Tibial nerve (tissue), 4 donors: Measurements from ENCODE around the gene SELP. TPM values are rescaled to one million over a fixed set of nuclear protein-coding genes. Genes with fewer than 3 reads are reported as not detected.

Experiments
- DNase-seq, 2 donors: peaks; one replicate each; pipeline ENCODE4 v3.0.0-alpha.2; 2019; ENCODE audit warnings: low spot score in 2 of 2
- H3K27ac ChIP-seq, 4 donors: fragments of 200-600 bp; sonication (generic) in 3 of 4; one replicate each; pipeline ENCODE4 v1.5.1; 2017 to 2019; ENCODE audit warnings: mild to moderate bottlenecking in 1 of 4
- H3K27me3 ChIP-seq, 2 donors: fragments of 200-600 bp; sonication (generic) in 1 of 2; one replicate each; pipeline versions ENCODE4 v1.5.1 to v1.6.0; 2017 to 2019
- H3K36me3 ChIP-seq, 3 donors: fragments of 200-600 bp; sonication (generic); one replicate each; pipeline ENCODE4 v1.5.1; 2018 to 2019
- H3K4me1 ChIP-seq, 4 donors: fragments of 200-600 bp; sonication (generic) in 3 of 4; one replicate each; pipeline ENCODE4 v1.5.1; 2017 to 2019
- H3K4me3 ChIP-seq, 4 donors: fragments of 200-600 bp; sonication (generic) in 3 of 4; one replicate each; pipeline ENCODE4 v1.5.1; 2017 to 2019; ENCODE audit warnings: mild to moderate bottlenecking in 1 of 4, moderate library complexity in 1 of 4
- H3K9me3 ChIP-seq, 4 donors: fragments of 200-600 bp; sonication (generic) in 3 of 4; one replicate each; pipeline ENCODE4 v1.5.1; 2017 to 2019
- CTCF ChIP-seq, 5 experiments: fragments of 200-600 bp in 3 of 5; fragments of 450-650 bp in 2 of 5; sonication (generic) in 3 of 5; IDR thresholded peaks; one replicate each; pipeline ENCODE4 v1.5.1; 2016 to 2019; ENCODE audit warnings: antibody characterized with exemption in 5 of 5, mild to moderate bottlenecking in 3 of 5, moderate library complexity in 2 of 5
- EP300 ChIP-seq, 2 donors: sonication (generic); formaldehyde crosslinking; IDR thresholded peaks; one replicate each; pipeline ENCODE4 v1.6.1; 2017; ENCODE audit warnings: antibody characterized with exemption in 2 of 2, mild to moderate bottlenecking in 1 of 2
- POLR2A ChIP-seq, 2 donors: fragments of 450-650 bp; IDR thresholded peaks; one replicate each; pipeline ENCODE4 v1.6.1; 2017; ENCODE audit warnings: antibody characterized with exemption in 2 of 2, mild to moderate bottlenecking in 2 of 2, moderate library complexity in 2 of 2
- WGBS, 2 donors: methylation state at CpG; one replicate each; pipeline ENCODE4 v1.1.5; 2018; 5-methylcytosine and 5-hydroxymethylcytosine counted together
- total RNA-seq, 4 donors: library from RNA; depleted of rRNA; stranded (reverse); fragments of >200 nt; gene quantifications; one replicate each; pipeline ENCODE4 v1.1.0, GENCODE V29; 2016

Gene SELP
- total RNA-seq, 4 donors from 2014 or later = 2.3 to 30.3 (median 14.8) TPM

GRCh38 chr1:169577981-169578738 is 51.8 kb downstream of the SELP start:
- Histone ChIP-seq H3K27ac (no peak overlapping the region), H3K4me3 (no peak overlapping the region), H3K9me3 (no peaks in the 10 kb centered on the region), H3K27me3 (no peaks in the 10 kb centered on the region), H3K36me3 (no peaks in the 10 kb centered on the region), H3K4me1 (no peaks in the 10 kb centered on the region)
- TF ChIP-seq CTCF (IDR thresholded peaks at IDR 0.05) (no peak), POLR2A (IDR thresholded peaks at IDR 0.05) (no peak), EP300 (IDR thresholded peaks at IDR 0.05) (no peak)
- 89 to 90% methylated on average over 5 of the region's 5 CpGs for WGBS, 2 donors
- no peak for DNase-seq

- WGBS, 2 donors = 41 to 58% methylated on average over 1 of the region's 1 CpG
- Histone ChIP-seq H3K27ac (no peak overlapping the region), H3K9me3 (no peaks in the 10 kb centered on the region), H3K27me3 (no peaks in the 10 kb centered on the region), H3K4me3 (no peak overlapping the region), H3K4me1 (no peaks in the 10 kb centered on the region), H3K36me3 (no peaks in the 10 kb centered on the region)
- DNase-seq = no peak
- TF ChIP-seq EP300 (IDR thresholded peaks at IDR 0.05) = no peak
Observed at GRCh38 chr1:169576935-169577331, 53.0 kb downstream of the SELP start.

- Histone ChIP-seq H3K4me3 (no peak overlapping the region), H3K9me3 (no peaks in the 10 kb centered on the region), H3K27ac (no peak overlapping the region), H3K36me3 (no peaks in the 10 kb centered on the region), H3K27me3 (no peaks in the 10 kb centered on the region), H3K4me1 (no peaks in the 10 kb centered on the region)
- DNase-seq = no peak
- 59 to 74% methylated on average over 5 of the region's 5 CpGs for WGBS, 2 donors
- TF ChIP-seq EP300 (IDR thresholded peaks at IDR 0.05) = no peak
- TF ChIP-seq POLR2A (IDR thresholded peaks at IDR 0.05) = no peak
- no peak for TF ChIP-seq CTCF (IDR thresholded peaks at IDR 0.05)
Observed at GRCh38 chr1:169576241-169576934, 53.5 kb downstream of the SELP start.

GRCh38 chr1:169574336-169574735 is 55.6 kb downstream of the SELP start:
- H3K9me3 ChIP-seq = no peaks in the 10 kb centered on the region
- H3K27ac ChIP-seq = no peak overlapping the region
- no peaks in the 10 kb centered on the region for H3K27me3 ChIP-seq
- DNase-seq = no peak
- H3K36me3 ChIP-seq = no peaks in the 10 kb centered on the region
- TF ChIP-seq CTCF (IDR thresholded peaks at IDR 0.05) (no peak), POLR2A (IDR thresholded peaks at IDR 0.05) (no peak), EP300 (IDR thresholded peaks at IDR 0.05) (no peak)
- H3K4me1 ChIP-seq = peaks cover 0 to 2% (median 0%) of the 10 kb centered on the region in 4 donors
- no peak overlapping the region for H3K4me3 ChIP-seq
- WGBS, 2 donors = 43 to 45% methylated on average over 4 of the region's 4 CpGs

- TF ChIP-seq EP300 (IDR thresholded peaks at IDR 0.05) (no peak), CTCF (IDR thresholded peaks at IDR 0.05) (no peak), POLR2A (IDR thresholded peaks at IDR 0.05) (no peak)
- Histone ChIP-seq H3K36me3 (no peaks in the 10 kb centered on the region), H3K4me3 (no peak overlapping the region), H3K27ac (no peak overlapping the region), H3K9me3 (no peaks in the 10 kb centered on the region), H3K4me1 (peaks cover 0 to 10% (median 0%) of the 10 kb centered on the region in 4 donors), H3K27me3 (no peaks in the 10 kb centered on the region)
- no peak for DNase-seq
- WGBS, 2 donors = 49 to 64% methylated on average over 1 of the region's 1 CpG
Observed at GRCh38 chr1:169572187-169572586, 57.7 kb downstream of the SELP start.
